ENCODE data around the gene TLCD1. TPM values are rescaled to one million over a fixed set of nuclear protein-coding genes. Genes with fewer than 3 reads are reported as not detected.
"Not testable (repeated sequence)": the region's sequence is repeated elsewhere in the genome, so short reads cannot be mapped to it uniquely, and the experiment has no call there.

The TLCD1 gene
- total and polyA plus RNA-seq, 2 donors, result 7.7 to 9.2 TPM

GRCh38 chr17:28741358-28742349 is 15.6 kb upstream of the TLCD1 start:
- Histone ChIP-seq H3K36me3 (ENCODE audit: control insufficient read depth in 2 of 2, insufficient read depth in 2 of 2, low read length in 1 of 2) (peaks cover 0 to 3% of the 10 kb centered on the region in 2 donors), H3K27ac (ENCODE audit: low read depth in 1 of 2, low read length in 1 of 2) (peak overlapping the region in 1 of 2 donors; percentile 21)
- WGBS, result 49% methylated on average over 19 of the region's 19 CpGs

GRCh38 chr17:28740406-28741357 is 14.6 kb upstream of the TLCD1 start:
- peaks cover 0 to 6% of the 10 kb centered on the region in 2 donors for H3K9me3 ChIP-seq (ENCODE audit: control insufficient read depth in 2 of 2, insufficient read depth in 1 of 2, low read length in 1 of 2)
- H3K4me3 ChIP-seq (ENCODE audit: low read length in 2 of 2), result no peak overlapping the region
- 87% methylated on average over 10 of the region's 10 CpGs for WGBS
- H3K27ac ChIP-seq (ENCODE audit: low read depth in 1 of 2, low read length in 1 of 2), result no peak overlapping the region
- DNase-seq (ENCODE audit: low read depth in 6 of 9, low spot score in 9 of 9), result no peak
- peaks cover 0 to 10% of the 10 kb centered on the region in 2 donors for H3K27me3 ChIP-seq (ENCODE audit: control insufficient read depth in 2 of 2, insufficient read depth in 1 of 2, low read length in 1 of 2)
- H3K36me3 ChIP-seq (ENCODE audit: control insufficient read depth in 2 of 2, insufficient read depth in 2 of 2, low read length in 1 of 2), result no peaks in the 10 kb centered on the region
- H3K4me1 ChIP-seq (ENCODE audit: control insufficient read depth in 2 of 2, insufficient read depth in 2 of 2, low read length in 2 of 2), result peaks cover 51 to 80% of the 10 kb centered on the region in 2 donors

More at GRCh38 chr17:28741358-28742349, 15.6 kb upstream of the TLCD1 start:
- Histone ChIP-seq H3K4me1 (ENCODE audit: control insufficient read depth in 2 of 2, insufficient read depth in 2 of 2, low read length in 2 of 2) (peaks cover 61 to 89% of the 10 kb centered on the region in 2 donors), H3K9me3 (ENCODE audit: control insufficient read depth in 2 of 2, insufficient read depth in 1 of 2, low read length in 1 of 2) (peaks cover 0 to 6% of the 10 kb centered on the region in 2 donors), H3K4me3 (ENCODE audit: low read length in 2 of 2) (no peak overlapping the region), H3K27me3 (ENCODE audit: control insufficient read depth in 2 of 2, insufficient read depth in 1 of 2, low read length in 1 of 2) (peaks cover 0 to 10% of the 10 kb centered on the region in 2 donors)
- DNase-seq (ENCODE audit: low read depth in 6 of 9, low spot score in 9 of 9), result peak in 1 of 9 donors; percentile 42

- Histone ChIP-seq H3K4me3 (ENCODE audit: low read length in 2 of 2) (no peak overlapping the region), H3K4me1 (ENCODE audit: control insufficient read depth in 2 of 2, insufficient read depth in 2 of 2, low read length in 2 of 2) (peaks cover 46 to 71% of the 10 kb centered on the region in 2 donors), H3K27ac (ENCODE audit: low read depth in 1 of 2, low read length in 1 of 2) (peak overlapping the region; percentile 61 to 79), H3K36me3 (ENCODE audit: control insufficient read depth in 2 of 2, insufficient read depth in 2 of 2, low read length in 1 of 2) (no peaks in the 10 kb centered on the region), H3K9me3 (ENCODE audit: control insufficient read depth in 2 of 2, insufficient read depth in 1 of 2, low read length in 1 of 2) (peaks cover 0 to 10% of the 10 kb centered on the region in 2 donors), H3K27me3 (ENCODE audit: control insufficient read depth in 2 of 2, insufficient read depth in 1 of 2, low read length in 1 of 2) (peaks cover 0 to 4% of the 10 kb centered on the region in 2 donors)
- WGBS, result 47% methylated on average over 10 of the region's 10 CpGs
- DNase-seq (ENCODE audit: low read depth in 6 of 9, low spot score in 9 of 9), result peak in 8 of 9 donors; percentile 61 to 93 (median 84)
Measured at GRCh38 chr17:28738680-28739384, 12.8 kb upstream of the TLCD1 start.

- H3K27ac ChIP-seq (ENCODE audit: low read depth in 1 of 2, low read length in 1 of 2), result peak overlapping the region; percentile 25 to 79
- H3K9me3 ChIP-seq (ENCODE audit: control insufficient read depth in 2 of 2, insufficient read depth in 1 of 2, low read length in 1 of 2), result peaks cover 0 to 10% of the 10 kb centered on the region in 2 donors
- DNase-seq (ENCODE audit: low read depth in 6 of 9, low spot score in 9 of 9), result no peak
- no peak overlapping the region for H3K4me3 ChIP-seq (ENCODE audit: low read length in 2 of 2)
- WGBS, result 89% methylated on average over 22 of the region's 22 CpGs
- peaks cover 41 to 64% of the 10 kb centered on the region in 2 donors for H3K4me1 ChIP-seq (ENCODE audit: control insufficient read depth in 2 of 2, insufficient read depth in 2 of 2, low read length in 2 of 2)
- peaks cover 0 to under 1% of the 10 kb centered on the region in 2 donors for H3K27me3 ChIP-seq (ENCODE audit: control insufficient read depth in 2 of 2, insufficient read depth in 1 of 2, low read length in 1 of 2)
- no peaks in the 10 kb centered on the region for H3K36me3 ChIP-seq (ENCODE audit: control insufficient read depth in 2 of 2, insufficient read depth in 2 of 2, low read length in 1 of 2)
Measured at GRCh38 chr17:28737770-28738679, 12.0 kb upstream of the TLCD1 start.

GRCh38 chr17:28737316-28737715 is 11.3 kb upstream of the TLCD1 start:
- no peak for DNase-seq (ENCODE audit: low read depth in 6 of 9, low spot score in 9 of 9)
- Histone ChIP-seq H3K9me3 (ENCODE audit: control insufficient read depth in 2 of 2, insufficient read depth in 1 of 2, low read length in 1 of 2) (peaks cover 0 to 10% of the 10 kb centered on the region in 2 donors), H3K27me3 (ENCODE audit: control insufficient read depth in 2 of 2, insufficient read depth in 1 of 2, low read length in 1 of 2) (no peaks in the 10 kb centered on the region), H3K4me1 (ENCODE audit: control insufficient read depth in 2 of 2, insufficient read depth in 2 of 2, low read length in 2 of 2) (peaks cover 40 to 57% of the 10 kb centered on the region in 2 donors), H3K36me3 (ENCODE audit: control insufficient read depth in 2 of 2, insufficient read depth in 2 of 2, low read length in 1 of 2) (no peaks in the 10 kb centered on the region), H3K4me3 (ENCODE audit: low read length in 2 of 2) (no peak overlapping the region), H3K27ac (ENCODE audit: low read depth in 1 of 2, low read length in 1 of 2) (no peak overlapping the region)
- WGBS, result 98% methylated on average over 12 of the region's 12 CpGs

GRCh38 chr17:28735913-28736769 is 10.1 kb upstream of the TLCD1 start:
- 99% methylated on average over 5 of the region's 8 CpGs for WGBS
- H3K27me3 ChIP-seq (ENCODE audit: control insufficient read depth in 2 of 2, insufficient read depth in 1 of 2, low read length in 1 of 2); H3K36me3 ChIP-seq (ENCODE audit: control insufficient read depth in 2 of 2, insufficient read depth in 2 of 2, low read length in 1 of 2); H3K27ac ChIP-seq (ENCODE audit: low read depth in 1 of 2, low read length in 1 of 2); DNase-seq (ENCODE audit: low read depth in 6 of 9, low spot score in 9 of 9); H3K4me3 ChIP-seq (ENCODE audit: low read length in 2 of 2): not testable (repeated sequence)
- peaks cover 31 to 46% of the 10 kb centered on the region in 2 donors for H3K4me1 ChIP-seq (ENCODE audit: control insufficient read depth in 2 of 2, insufficient read depth in 2 of 2, low read length in 2 of 2)
- H3K9me3 ChIP-seq (ENCODE audit: control insufficient read depth in 2 of 2, insufficient read depth in 1 of 2, low read length in 1 of 2), result peaks cover 0 to 10% of the 10 kb centered on the region in 2 donors

GRCh38 chr17:28735242-28735722 is 9.2 kb upstream of the TLCD1 start:
- Histone ChIP-seq H3K27ac (ENCODE audit: low read depth in 1 of 2, low read length in 1 of 2) (no peak overlapping the region), H3K9me3 (ENCODE audit: control insufficient read depth in 2 of 2, insufficient read depth in 1 of 2, low read length in 1 of 2) (peaks cover 0 to 10% of the 10 kb centered on the region in 2 donors), H3K27me3 (ENCODE audit: control insufficient read depth in 2 of 2, insufficient read depth in 1 of 2, low read length in 1 of 2) (no peaks in the 10 kb centered on the region), H3K36me3 (ENCODE audit: control insufficient read depth in 2 of 2, insufficient read depth in 2 of 2, low read length in 1 of 2) (no peaks in the 10 kb centered on the region), H3K4me1 (ENCODE audit: control insufficient read depth in 2 of 2, insufficient read depth in 2 of 2, low read length in 2 of 2) (peaks cover 28 to 37% of the 10 kb centered on the region in 2 donors), H3K4me3 (ENCODE audit: low read length in 2 of 2) (no peak overlapping the region)
- WGBS, result 96% methylated on average over 5 of the region's 5 CpGs
- DNase-seq (ENCODE audit: low read depth in 6 of 9, low spot score in 9 of 9), result no peak

Data from thymus (tissue), 11 donors.